Measurements from ENCODE around the gene CCDC82.

- TF ChIP-seq CTCF (conservative IDR thresholded peaks at IDR 0.05) (peak; percentile 83), EZH2 (IDR thresholded peaks at IDR 0.05; ENCODE audit: low read depth) (no peak)
Measured at GRCh38 chr11:96342961-96343711, 46.6 kb downstream of the CCDC82 start, which contains the start of gene MAML2.
